Lung microvascular endothelial cell (primary cell): Measurements from ENCODE around the gene CNNM4. TPM values are rescaled to one million over a fixed set of nuclear protein-coding genes. Genes with fewer than 3 reads are reported as not detected.
"Not testable (repeated sequence)": the region's sequence is repeated elsewhere in the genome, so short reads cannot be mapped to it uniquely, and the experiment has no call there.

ENCODE experiments used
- DNase-seq, 2 donors: peaks; one replicate each; pipeline versions ENCODE4 v3.0.0 to v3.0.0-alpha.2; 2010; ENCODE audit warnings: low read depth in 2 of 2
- total RNA-seq: library from RNA; depleted of rRNA; stranded (reverse); fragments of >200 nt; gene quantifications from 2 replicates; pipeline ENCODE4 v1.2.1, GENCODE V29; 2014

Gene CNNM4
- total RNA-seq, 1 donor from 2014 or later: 1.6 TPM

GRCh38 chr2:96792772-96793749, 32.4 kb downstream of the CNNM4 start:
- no peak for DNase-seq

GRCh38 chr2:96795076-96795475, 34.4 kb downstream of the CNNM4 start:
- no peak for DNase-seq

- not testable (repeated sequence) for DNase-seq
Observed at GRCh38 chr2:96796497-96796896, 35.8 kb downstream of the CNNM4 start.

- no peak for DNase-seq
Observed at GRCh38 chr2:96797066-96797625, 36.4 kb downstream of the CNNM4 start.

- no peak for DNase-seq
Observed at GRCh38 chr2:96798733-96799622, 38.3 kb downstream of the CNNM4 start.

- DNase-seq: no peak
Observed at GRCh38 chr2:96799623-96799935, 38.9 kb downstream of the CNNM4 start.

GRCh38 chr2:96800061-96801004, 39.6 kb downstream of the CNNM4 start:
- DNase-seq: no peak

GRCh38 chr2:96801005-96801785, 40.5 kb downstream of the CNNM4 start:
- peak; percentile 60 to 80 for DNase-seq

- no peak for DNase-seq
Observed at GRCh38 chr2:96801786-96802595, 41.3 kb downstream of the CNNM4 start.

- no peak for DNase-seq
Observed at GRCh38 chr2:96802721-96803120, 42.0 kb downstream of the CNNM4 start.

- peak in 1 of 2 donors; percentile 59 for DNase-seq
Observed at GRCh38 chr2:96804986-96805385, 44.3 kb downstream of the CNNM4 start.

GRCh38 chr2:96805946-96806345, 45.2 kb downstream of the CNNM4 start:
- not testable (repeated sequence) for DNase-seq

GRCh38 chr2:96806468-96807126, 45.9 kb downstream of the CNNM4 start:
- peak in 1 of 2 donors; percentile 45 for DNase-seq

GRCh38 chr2:96807127-96807471, 46.4 kb downstream of the CNNM4 start:
- DNase-seq: no peak

GRCh38 chr2:96808176-96808837, 47.6 kb downstream of the CNNM4 start:
- no peak for DNase-seq

GRCh38 chr2:96809216-96809882, 48.6 kb downstream of the CNNM4 start:
- no peak for DNase-seq

- DNase-seq: no peak
Observed at GRCh38 chr2:96809951-96810782, 49.5 kb downstream of the CNNM4 start.
